GOT3 (cell line): ENCODE data around the gene DPH6.
"Not testable (repeated sequence)": the region's sequence is repeated elsewhere in the genome, so short reads cannot be mapped to it uniquely, and the experiment has no call there.

Source experiments
- DNase-seq: peaks from one replicate; lab custom pipeline; 2025; ENCODE audit warnings: mixed read lengths; lab: John Stamatoyannopoulos, UW

Gene DPH6

GRCh38 chr15:35437157-35437556 is 108.8 kb downstream of the DPH6 start:
- DNase-seq = no peak

GRCh38 chr15:35436422-35436821 is 109.5 kb downstream of the DPH6 start:
- no peak for DNase-seq

GRCh38 chr15:35431281-35431680 is 114.7 kb downstream of the DPH6 start:
- DNase-seq = no peak

GRCh38 chr15:35430301-35430700 is 115.7 kb downstream of the DPH6 start:
- no peak for DNase-seq

GRCh38 chr15:35427496-35427895 is 118.5 kb downstream of the DPH6 start:
- no peak for DNase-seq

- DNase-seq = no peak
These were observed 118.9 kb downstream of the DPH6 start for GRCh38 chr15:35427091-35427490.

GRCh38 chr15:35410775-35411174 is 135.2 kb downstream of the DPH6 start:
- DNase-seq = no peak

GRCh38 chr15:35399901-35400300 is 146.1 kb downstream of the DPH6 start:
- DNase-seq = no peak

GRCh38 chr15:35397027-35397426 is 148.9 kb downstream of the DPH6 start:
- no peak for DNase-seq

GRCh38 chr15:35394416-35394815 is 151.5 kb downstream of the DPH6 start:
- no peak for DNase-seq

GRCh38 chr15:35393398-35393797 is 152.6 kb downstream of the DPH6 start:
- DNase-seq = no peak

- not testable (repeated sequence) for DNase-seq
These were observed 154.5 kb downstream of the DPH6 start for GRCh38 chr15:35391408-35391984.

- DNase-seq = no peak
These were observed 162.5 kb downstream of the DPH6 start for GRCh38 chr15:35383506-35383905.

GRCh38 chr15:35381328-35381727 is 164.6 kb downstream of the DPH6 start:
- DNase-seq = no peak

GRCh38 chr15:35379972-35380371 is 166.0 kb downstream of the DPH6 start:
- DNase-seq = no peak

- DNase-seq = not testable (repeated sequence)
These were observed 167.5 kb downstream of the DPH6 start for GRCh38 chr15:35378454-35378853.

GRCh38 chr15:35376707-35377106 is 169.3 kb downstream of the DPH6 start:
- DNase-seq = no peak

- no peak for DNase-seq
These were observed 171.3 kb downstream of the DPH6 start for GRCh38 chr15:35374661-35375060.

- no peak for DNase-seq
These were observed 183.7 kb downstream of the DPH6 start for GRCh38 chr15:35362195-35362829.

GRCh38 chr15:35358824-35359223 is 187.1 kb downstream of the DPH6 start:
- DNase-seq = no peak

GRCh38 chr15:35351059-35351458 is 194.9 kb downstream of the DPH6 start:
- no peak for DNase-seq

- no peak for DNase-seq
These were observed 196.0 kb downstream of the DPH6 start for GRCh38 chr15:35349916-35350315.

GRCh38 chr15:35330916-35331315 is 215.0 kb downstream of the DPH6 start:
- DNase-seq = no peak

GRCh38 chr15:35330048-35330695 is 215.8 kb downstream of the DPH6 start:
- no peak for DNase-seq
